MM.1S (cell line): ENCODE measurements around the gene MMP11.

Experiments
- DNase-seq: peaks from one replicate; pipeline ENCODE4 v3.0.0-alpha.2; 2015
- H2AFZ ChIP-seq: fragments of 300-600 bp; sonication (generic); 2 replicates; pipeline ENCODE4 v1.6.0; 2016; ENCODE audit warnings: antibody characterized with exemption, low read length
- H3F3A ChIP-seq: fragments of 300-600 bp; sonication (generic); 2 replicates; pipeline ENCODE4 v1.6.1; 2016; ENCODE audit warnings: mild to moderate bottlenecking, antibody characterized with exemption, low read length, moderate library complexity, mixed read lengths; ENCODE audit not compliant: insufficient read depth
- H3K27ac ChIP-seq: fragments of 300-600 bp; sonication (generic); 2 replicates; pipeline ENCODE4 v1.5.1; 2016; ENCODE audit warnings: mild to moderate bottlenecking, low read length
- H3K27me3 ChIP-seq: fragments of 300-600 bp; sonication (generic); replicated peaks from 2 replicates; pipeline ENCODE4 v1.6.0; 2016; ENCODE audit warnings: low read length; ENCODE audit not compliant: insufficient read depth
- H3K36me3 ChIP-seq: fragments of 300-600 bp; sonication (generic); replicated peaks from 2 replicates; pipeline ENCODE4 v1.6.1; 2016; ENCODE audit warnings: mild to moderate bottlenecking, low read length, mixed read lengths; ENCODE audit not compliant: insufficient read depth
- H3K4me1 ChIP-seq: fragments of 300-600 bp; sonication (generic); 2 replicates; pipeline ENCODE4 v1.6.1; 2016; ENCODE audit warnings: low read length, mixed read lengths
- H3K4me2 ChIP-seq: fragments of 300-600 bp; sonication (generic); 2 replicates; pipeline ENCODE4 v1.6.0; 2016; ENCODE audit warnings: low read depth, low read length
- H3K4me3 ChIP-seq: fragments of 300-600 bp; sonication (generic); 2 replicates; pipeline ENCODE4 v1.5.1; 2016; ENCODE audit warnings: low read length, mixed read lengths
- H3K79me2 ChIP-seq: fragments of 300-600 bp; sonication (generic); 2 replicates; pipeline ENCODE4 v1.6.1; 2016; ENCODE audit warnings: mixed run types, low read length, mixed read lengths
- H3K9ac ChIP-seq: fragments of 300-600 bp; sonication (generic); 2 replicates; pipeline ENCODE4 v1.6.1; 2016; ENCODE audit warnings: low read length, mixed read lengths
- H3K9me2 ChIP-seq: fragments of 300-600 bp; sonication (generic); replicated peaks from 2 replicates; pipeline ENCODE4 v1.6.1; 2016; ENCODE audit warnings: mild to moderate bottlenecking, low read length, mixed read lengths; ENCODE audit not compliant: insufficient read depth
- H3K9me3 ChIP-seq: fragments of 300-600 bp; sonication (generic); replicated peaks from 2 replicates; pipeline ENCODE4 v1.6.1; 2016; ENCODE audit warnings: mild to moderate bottlenecking, low read length, mixed read lengths; ENCODE audit not compliant: insufficient read depth
- H4K20me1 ChIP-seq: fragments of 300-600 bp; sonication (generic); 2 replicates; pipeline ENCODE4 v1.6.1; 2016; ENCODE audit warnings: mild to moderate bottlenecking, low read length, moderate library complexity, mixed read lengths; ENCODE audit not compliant: insufficient read depth
- CTCF ChIP-seq: fragments of 300-600 bp; sonication (generic); IDR thresholded peaks from 2 replicates; pipeline ENCODE4 v1.5.1; 2016; ENCODE audit warnings: antibody characterized with exemption, low read length, mixed read lengths
- EZH2 ChIP-seq: fragments of 300-600 bp; sonication (generic); optimal IDR thresholded peaks from 2 replicates; pipeline ENCODE3; 2017; ENCODE audit warnings: low read depth, mild to moderate bottlenecking, antibody characterized with exemption, low read length, mixed read lengths
- EZH2phosphoT487 ChIP-seq: fragments of 300-600 bp; sonication (generic); IDR thresholded peaks from 2 replicates; pipeline ENCODE4 v1.6.1; 2018; ENCODE audit warnings: antibody characterized with exemption, low read length

Gene MMP11

DNA sequence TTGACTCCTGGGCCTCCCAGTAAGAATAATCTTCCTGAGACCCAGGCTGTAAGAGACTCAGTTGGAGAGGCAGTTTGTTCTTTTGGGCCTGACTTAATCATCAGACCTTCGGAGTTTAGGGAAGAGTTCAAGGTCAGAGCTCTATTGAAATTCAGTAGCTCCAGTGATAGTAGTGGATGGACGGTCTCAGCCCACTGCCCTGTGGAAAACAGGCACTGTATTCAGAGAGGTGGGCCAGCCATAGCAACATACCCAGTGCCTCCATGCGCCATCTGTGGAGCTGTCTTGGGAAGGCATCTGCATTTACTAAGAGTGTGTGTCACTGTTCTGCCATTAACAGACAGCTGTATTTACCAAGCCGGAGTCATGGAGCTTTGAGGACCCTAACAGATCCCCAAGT lies 17.0 kb downstream of the MMP11 start:
- H3K4me1 ChIP-seq = peaks cover 18% of the 10 kb centered on the region; the same call in 1 of the 2 replicates
- H3K9me2 ChIP-seq = no peaks in the 10 kb centered on the region
- no peak for DNase-seq
- H4K20me1 ChIP-seq = no peaks in the 10 kb centered on the region
- TF ChIP-seq EZH2 (no peak), EZH2phosphoT487 (no peak)
- no peak overlapping the region for H2AFZ ChIP-seq
- H3K79me2 ChIP-seq = peaks cover 62% of the 10 kb centered on the region
- H3K27ac ChIP-seq = no peak overlapping the region
- peaks cover 15% of the 10 kb centered on the region for H3F3A ChIP-seq
- no peak overlapping the region for H3K4me2 ChIP-seq
- peaks cover 8% of the 10 kb centered on the region; the same call in 1 of the 2 replicates for H3K36me3 ChIP-seq
- no peaks in the 10 kb centered on the region for H3K27me3 ChIP-seq
- no peak overlapping the region for H3K4me3 ChIP-seq
- no peak overlapping the region for H3K9ac ChIP-seq
- H3K9me3 ChIP-seq = no peaks in the 10 kb centered on the region

DNA sequence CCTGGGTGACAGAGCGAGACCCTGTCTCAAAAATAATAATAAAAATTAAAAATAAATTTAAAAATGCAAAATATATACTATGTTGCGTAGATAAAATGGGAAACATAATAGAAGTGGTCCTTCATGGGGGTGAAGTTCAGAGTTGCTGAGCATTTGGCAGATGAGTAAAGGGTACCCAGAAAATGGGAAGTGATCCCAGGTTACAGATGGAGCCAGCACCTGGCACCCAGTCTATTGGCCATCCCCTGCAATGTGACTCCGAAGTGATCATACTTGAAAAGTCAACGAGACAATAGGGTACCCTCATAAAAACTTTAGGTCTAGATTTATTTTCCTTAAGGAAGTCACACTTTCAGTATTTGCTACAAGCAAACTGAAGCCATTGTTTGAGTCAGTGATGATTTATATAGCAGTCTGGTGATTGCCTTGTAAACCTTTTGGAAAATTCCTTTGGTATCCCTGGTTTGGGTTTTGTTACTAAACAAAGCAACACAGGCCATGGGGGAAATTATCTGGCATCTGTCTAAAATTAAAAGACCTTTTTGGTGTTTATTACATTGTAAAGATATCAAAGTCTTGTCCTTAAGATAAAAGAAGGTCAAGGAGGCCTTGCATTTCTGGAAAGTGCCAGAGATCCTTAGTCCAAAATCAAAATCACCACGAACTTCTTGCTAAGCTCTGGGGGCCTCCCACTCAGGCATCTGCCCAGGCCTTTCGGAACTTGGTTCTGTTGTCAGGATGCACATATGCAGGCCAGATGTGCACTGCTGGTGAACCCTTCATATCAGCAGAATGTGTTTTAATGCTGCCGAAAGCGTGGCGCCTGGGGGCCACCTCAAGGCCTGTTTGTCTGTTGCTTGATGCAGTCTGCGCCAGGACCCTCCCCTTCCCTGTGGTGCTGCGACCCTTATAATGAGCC lies 18.4 kb downstream of the MMP11 start:
- Histone ChIP-seq H3K27ac (no peak overlapping the region), H3K4me2 (no peak overlapping the region), H4K20me1 (no peaks in the 10 kb centered on the region), H3K27me3 (no peaks in the 10 kb centered on the region), H3K36me3 (peaks cover 11% of the 10 kb centered on the region; the same call in 1 of the 2 replicates), H3F3A (peaks cover 10% of the 10 kb centered on the region; the same call in 1 of the 2 replicates), H3K9ac (no peak overlapping the region), H3K9me3 (no peaks in the 10 kb centered on the region), H3K4me1 (peaks cover 13% of the 10 kb centered on the region; the same call in 1 of the 2 replicates), H3K9me2 (no peaks in the 10 kb centered on the region), H3K79me2 (peaks cover 64% of the 10 kb centered on the region), H2AFZ (no peak overlapping the region), H3K4me3 (no peak overlapping the region)
- DNase-seq = no peak
- TF ChIP-seq EZH2 = no peak
- TF ChIP-seq CTCF = no peak
- no peak for TF ChIP-seq EZH2phosphoT487

- H3K27me3 ChIP-seq = no peaks in the 10 kb centered on the region
- TF ChIP-seq EZH2phosphoT487 = no peak
- no peak for TF ChIP-seq CTCF
- TF ChIP-seq EZH2 = no peak
- 0 out of 2 replicates have a peak, but pooled peaks cover 9% of the 10 kb centered on the region for H3K4me1 ChIP-seq
- peaks cover 65% of the 10 kb centered on the region for H3K79me2 ChIP-seq
- peaks cover 14% of the 10 kb centered on the region; the same call in 1 of the 2 replicates for H3K36me3 ChIP-seq
- no peak overlapping the region for H2AFZ ChIP-seq
- H3K9ac ChIP-seq = no peak overlapping the region
- H3K27ac ChIP-seq = no peak overlapping the region
- H3F3A ChIP-seq = peaks cover 2% of the 10 kb centered on the region; the same call in 1 of the 2 replicates
- no peaks in the 10 kb centered on the region for H3K9me2 ChIP-seq
- no peak overlapping the region for H3K4me2 ChIP-seq
- no peaks in the 10 kb centered on the region for H4K20me1 ChIP-seq
- no peaks in the 10 kb centered on the region for H3K9me3 ChIP-seq
- no peak for DNase-seq
- no peak overlapping the region for H3K4me3 ChIP-seq
Observed at GRCh38 chr22:23791738-23792645, 19.3 kb downstream of the MMP11 start.
